Measurements from ENCODE around the gene SPARCL1.
"Not testable (repeated sequence)": the region's sequence is repeated elsewhere in the genome, so short reads cannot be mapped to it uniquely, and the experiment has no call there.

The SPARCL1 gene

GRCh38 chr4:87499403-87500091 is 29.6 kb downstream of the SPARCL1 start:
- DNase-seq: no peak

GRCh38 chr4:87498446-87498900 is 30.7 kb downstream of the SPARCL1 start:
- DNase-seq: no peak

GRCh38 chr4:87497578-87497977 is 31.6 kb downstream of the SPARCL1 start:
- DNase-seq: no peak

GRCh38 chr4:87497159-87497558 is 32.0 kb downstream of the SPARCL1 start:
- peak; percentile 41 for DNase-seq

- DNase-seq: no peak
Observed at GRCh38 chr4:87493115-87493514, 36.1 kb downstream of the SPARCL1 start.

- not testable (repeated sequence) for DNase-seq
Observed at GRCh38 chr4:87491851-87492250, 37.3 kb downstream of the SPARCL1 start.

- no peak for DNase-seq
Observed at GRCh38 chr4:87491436-87491835, 37.7 kb downstream of the SPARCL1 start.

GRCh38 chr4:87490664-87491369 is 38.4 kb downstream of the SPARCL1 start:
- DNase-seq: no peak

GRCh38 chr4:87489678-87490077 is 39.5 kb downstream of the SPARCL1 start:
- no peak for DNase-seq

- DNase-seq: not testable (repeated sequence)
Observed at GRCh38 chr4:87488666-87489065, 40.5 kb downstream of the SPARCL1 start.

- not testable (repeated sequence) for DNase-seq
Observed at GRCh38 chr4:87483247-87483646, 45.9 kb downstream of the SPARCL1 start.

- no peak for DNase-seq
Observed at GRCh38 chr4:87481377-87481776, 47.8 kb downstream of the SPARCL1 start.

- no peak for DNase-seq
Observed at GRCh38 chr4:87478732-87479250, 50.4 kb downstream of the SPARCL1 start.

GRCh38 chr4:87476934-87477333 is 52.2 kb downstream of the SPARCL1 start:
- no peak for DNase-seq

- DNase-seq: no peak
Observed at GRCh38 chr4:87469390-87469789, 59.8 kb downstream of the SPARCL1 start.

GRCh38 chr4:87465739-87466366 is 63.3 kb downstream of the SPARCL1 start:
- DNase-seq: no peak

GRCh38 chr4:87462102-87462501 is 67.1 kb downstream of the SPARCL1 start:
- DNase-seq: no peak

GRCh38 chr4:87461281-87461700 is 67.9 kb downstream of the SPARCL1 start:
- no peak for DNase-seq

- no peak for DNase-seq
Observed at GRCh38 chr4:87458913-87459312, 70.3 kb downstream of the SPARCL1 start.

- DNase-seq: no peak
Observed at GRCh38 chr4:87451537-87451936, 77.6 kb downstream of the SPARCL1 start.

- not testable (repeated sequence) for DNase-seq
Observed at GRCh38 chr4:87446375-87446774, 82.8 kb downstream of the SPARCL1 start.

GRCh38 chr4:87445964-87446363 is 83.2 kb downstream of the SPARCL1 start:
- no peak for DNase-seq

GRCh38 chr4:87444741-87445140 is 84.4 kb downstream of the SPARCL1 start:
- no peak for DNase-seq

GRCh38 chr4:87442889-87443288 is 86.3 kb downstream of the SPARCL1 start:
- DNase-seq: no peak

All from activated CD4-positive, alpha-beta T cell treated with anti-CD3 and anti-CD28 coated beads for 48 hours (primary cell).